Breast epithelium (tissue), 4 donors: ENCODE measurements around the gene AHI1. TPM values are rescaled to one million over a fixed set of nuclear protein-coding genes. Genes with fewer than 3 reads are reported as not detected.
A peak's percentile ranks its signal among the peaks of the same experiment; 100 is the strongest.

Experiments
- DNase-seq, 2 donors: peaks; one replicate each; pipeline ENCODE4 v3.0.0-alpha.2; 2019; ENCODE audit warnings: low spot score in 2 of 2
- H3K27ac ChIP-seq, 2 donors: fragments of 200-600 bp; sonication (generic) in 1 of 2; one replicate each; pipeline ENCODE4 v1.5.1; 2016 to 2019; ENCODE audit warnings: mild to moderate bottlenecking in 1 of 2
- H3K27me3 ChIP-seq, 2 donors: fragments of 200-600 bp; sonication (generic) in 1 of 2; one replicate each; pipeline versions ENCODE4 v1.5.1 to v1.6.0; 2017 to 2019; ENCODE audit warnings: control low read depth in 1 of 2, mild to moderate bottlenecking in 1 of 2
- H3K36me3 ChIP-seq: fragments of 200-600 bp; one replicate; pipeline ENCODE4 v1.5.1; 2019
- H3K4me1 ChIP-seq, 2 donors: fragments of 200-600 bp; sonication (generic); one replicate each; pipeline ENCODE4 v1.5.1; 2016 to 2019; ENCODE audit warnings: control low read depth in 1 of 2
- H3K4me3 ChIP-seq, 3 donors: fragments of 200-600 bp; sonication (generic); 1 replicate in 2 of 3; 2 replicates in 1 of 3; pipeline ENCODE4 v1.5.1; 2016 to 2019; ENCODE audit warnings: mild to moderate bottlenecking in 3 of 3, moderate library complexity in 2 of 3
- H3K9me3 ChIP-seq, 2 donors: fragments of 200-600 bp; sonication (generic) in 1 of 2; one replicate each; pipeline ENCODE4 v1.5.1; 2016 to 2019; ENCODE audit warnings: control low read depth in 1 of 2
- CTCF ChIP-seq, 3 donors: fragments of 450-650 bp; IDR thresholded peaks; one replicate each; pipeline ENCODE4 v1.5.1; 2016 to 2017; ENCODE audit warnings: antibody characterized with exemption in 3 of 3, mild to moderate bottlenecking in 3 of 3, moderate library complexity in 3 of 3
- POLR2A ChIP-seq: fragments of 450-650 bp; IDR thresholded peaks from one replicate; pipeline ENCODE4 v1.6.1; 2016; ENCODE audit warnings: antibody characterized with exemption, mild to moderate bottlenecking, moderate library complexity
- POLR2AphosphoS5 ChIP-seq, 3 donors: sonication (generic); formaldehyde crosslinking; IDR thresholded peaks; one replicate each; pipeline ENCODE4 v1.6.1; 2017; ENCODE audit warnings: antibody characterized with exemption in 3 of 3
- intact Hi-C: fragments of 100-400 bp; cut with DNase I; formaldehyde crosslinking; loops from one replicate; pipeline ENCODE4 v1.15.1; 2023; ENCODE audit warnings: low total_unique reads
- total RNA-seq, 3 donors: library from RNA; depleted of rRNA; stranded (reverse); fragments of >200 nt; gene quantifications; one replicate each; pipeline ENCODE4 v1.1.0, GENCODE V29; 2016

Gene AHI1
- total RNA-seq, 3 donors from 2014 or later: 23.5 to 62.2 (median 49.8) TPM

- TF ChIP-seq CTCF (IDR thresholded peaks at IDR 0.05) (peak in 1 of 3 donors; percentile 22), POLR2AphosphoS5 (IDR thresholded peaks at IDR 0.05) (no peak), POLR2A (no peak)
- peaks cover 3% of the 10 kb centered on the region for H3K36me3 ChIP-seq
- intact Hi-C loops: no loop called here
- no peak overlapping the region for H3K4me3 ChIP-seq
- DNase-seq: no peak
- H3K27me3 ChIP-seq: no peaks in the 10 kb centered on the region
- no peaks in the 10 kb centered on the region for H3K4me1 ChIP-seq
- no peak overlapping the region for H3K27ac ChIP-seq
- H3K9me3 ChIP-seq: no peaks in the 10 kb centered on the region
These were observed 58.5 kb downstream of the AHI1 start for GRCh38 chr6:135438907-135439535.

GRCh38 chr6:135434991-135435390, 62.5 kb downstream of the AHI1 start:
- no peak overlapping the region for H3K27ac ChIP-seq
- H3K4me1 ChIP-seq: no peaks in the 10 kb centered on the region
- TF ChIP-seq CTCF (IDR thresholded peaks at IDR 0.05) (no peak), POLR2AphosphoS5 (IDR thresholded peaks at IDR 0.05) (no peak), POLR2A (no peak)
- peaks cover 3% of the 10 kb centered on the region for H3K36me3 ChIP-seq
- intact Hi-C loops: no loop called here
- no peaks in the 10 kb centered on the region for H3K9me3 ChIP-seq
- no peak for DNase-seq
- no peaks in the 10 kb centered on the region for H3K27me3 ChIP-seq
- no peak overlapping the region for H3K4me3 ChIP-seq

GRCh38 chr6:135434095-135434494, 63.4 kb downstream of the AHI1 start:
- DNase-seq: no peak
- H3K27ac ChIP-seq: no peak overlapping the region
- H3K4me3 ChIP-seq: no peak overlapping the region
- H3K36me3 ChIP-seq: peaks cover 3% of the 10 kb centered on the region
- intact Hi-C loops: no loop called here
- TF ChIP-seq CTCF (IDR thresholded peaks at IDR 0.05) (no peak), POLR2A (no peak), POLR2AphosphoS5 (IDR thresholded peaks at IDR 0.05) (no peak)
- no peaks in the 10 kb centered on the region for H3K9me3 ChIP-seq
- H3K4me1 ChIP-seq: no peaks in the 10 kb centered on the region
- no peaks in the 10 kb centered on the region for H3K27me3 ChIP-seq

GRCh38 chr6:135428078-135428477, 69.5 kb downstream of the AHI1 start:
- TF ChIP-seq POLR2AphosphoS5 (IDR thresholded peaks at IDR 0.05) (no peak), POLR2A (no peak), CTCF (IDR thresholded peaks at IDR 0.05) (no peak)
- Histone ChIP-seq H3K9me3 (no peaks in the 10 kb centered on the region), H3K27me3 (no peaks in the 10 kb centered on the region), H3K27ac (no peak overlapping the region), H3K36me3 (peaks cover 7% of the 10 kb centered on the region), H3K4me3 (no peak overlapping the region), H3K4me1 (no peaks in the 10 kb centered on the region)
- DNase-seq: no peak
- intact Hi-C loops: no loop called here

- H3K4me1 ChIP-seq: no peaks in the 10 kb centered on the region
- no peak for DNase-seq
- H3K4me3 ChIP-seq: no peak overlapping the region
- TF ChIP-seq CTCF (IDR thresholded peaks at IDR 0.05) (no peak), POLR2A (no peak), POLR2AphosphoS5 (IDR thresholded peaks at IDR 0.05) (no peak)
- no peaks in the 10 kb centered on the region for H3K27me3 ChIP-seq
- no peaks in the 10 kb centered on the region for H3K9me3 ChIP-seq
- intact Hi-C loops: no loop called here
- H3K36me3 ChIP-seq: peaks cover 7% of the 10 kb centered on the region
- H3K27ac ChIP-seq: no peak overlapping the region
These were observed 70.7 kb downstream of the AHI1 start for GRCh38 chr6:135426833-135427232.
